Activated CD4-positive, alpha-beta memory T cell treated with anti-CD3 and anti-CD28 coated beads for 36 hours (primary cell): Measurements from ENCODE around the gene CCDC81. TPM values are rescaled to one million over a fixed set of nuclear protein-coding genes. Genes with fewer than 3 reads are reported as not detected.
A peak's percentile ranks its signal among the peaks of the same experiment; 100 is the strongest.

Source experiments
- CTCF ChIA-PET: fragments of 350-600 bp; sonication (Branson Sonifier 250); formaldehyde crosslinking; loops from one replicate; lab custom pipeline; 2021; ENCODE audit warnings: antibody characterized with exemption, inconsistent platforms; lab: Charles Lee
- POLR2A ChIA-PET: fragments of 350-600 bp; sonication (Branson Sonifier 250); formaldehyde crosslinking; loops from one replicate; lab custom pipeline; 2021; ENCODE audit warnings: antibody characterized with exemption; lab: Charles Lee
- DNase-seq: peaks from one replicate; pipeline ENCODE4 v3.0.0-alpha.2; 2020
- H3K27ac Mint-ChIP-seq: one replicate; pipeline ENCODE4 v1.8.0; 2021; ENCODE audit warnings: mixed read lengths
- H3K27me3 Mint-ChIP-seq: one replicate; pipeline ENCODE4 v1.8.0; 2021; ENCODE audit warnings: mixed read lengths
- H3K36me3 Mint-ChIP-seq: one replicate; pipeline ENCODE4 v1.8.0; 2021; ENCODE audit warnings: mixed read lengths
- H3K4me1 Mint-ChIP-seq: one replicate; pipeline ENCODE4 v1.8.0; 2021; ENCODE audit warnings: low read depth, mixed read lengths
- H3K4me3 Mint-ChIP-seq: one replicate; pipeline ENCODE4 v1.8.0; 2021; ENCODE audit warnings: mild to moderate bottlenecking, mixed read lengths
- H3K9me3 Mint-ChIP-seq: one replicate; pipeline ENCODE4 v1.8.0; 2021; ENCODE audit warnings: mixed read lengths
- intact Hi-C: fragments of 100-400 bp; cut with micrococcal nuclease; formaldehyde crosslinking; loops from one replicate; pipeline ENCODE4 v1.15.1; 2023
- total RNA-seq, 2 experiments: library from RNA; stranded (reverse); gene quantifications; one replicate each; pipeline ENCODE4 v1.2.3, GENCODE V29; 2021

CCDC81 gene
- total RNA-seq, 2 experiments from 2014 or later, result 0.83 to 0.90 TPM

- intact Hi-C loops, result no loop called here
- ChIA-PET POLR2A (no interaction called here), CTCF (no interaction called here)
- H3K4me1 Mint-ChIP-seq, result peaks cover 22% of the 10 kb centered on the region
- no peaks in the 10 kb centered on the region for H3K36me3 Mint-ChIP-seq
- DNase-seq, result peak; percentile 28
- no peak overlapping the region for H3K27ac Mint-ChIP-seq
- H3K27me3 Mint-ChIP-seq, result no peaks in the 10 kb centered on the region
- no peaks in the 10 kb centered on the region for H3K9me3 Mint-ChIP-seq
- H3K4me3 Mint-ChIP-seq, result no peak overlapping the region
These were observed 71.7 kb downstream of the CCDC81 start for GRCh38 chr11:86446163-86446923.

GRCh38 chr11:86446924-86447285 lies 72.2 kb downstream of the CCDC81 start:
- no peak for DNase-seq
- no peaks in the 10 kb centered on the region for H3K9me3 Mint-ChIP-seq
- POLR2A ChIA-PET, result no interaction called here
- peaks cover 22% of the 10 kb centered on the region for H3K4me1 Mint-ChIP-seq
- H3K4me3 Mint-ChIP-seq, result no peak overlapping the region
- CTCF ChIA-PET, result interaction anchor here (0.6 kb wide), 1 partner anchor 161 kb away, joined by 3 read pairs; no protein-coding TSS in a partner anchor
- no peaks in the 10 kb centered on the region for H3K36me3 Mint-ChIP-seq
- no peak overlapping the region for H3K27ac Mint-ChIP-seq
- intact Hi-C loops, result no loop called here
- no peaks in the 10 kb centered on the region for H3K27me3 Mint-ChIP-seq

- H3K36me3 Mint-ChIP-seq, result no peaks in the 10 kb centered on the region
- H3K4me1 Mint-ChIP-seq, result peaks cover 15% of the 10 kb centered on the region
- H3K9me3 Mint-ChIP-seq, result no peaks in the 10 kb centered on the region
- peak overlapping the region; percentile 38 for H3K27ac Mint-ChIP-seq
- peak; percentile 55 for DNase-seq
- POLR2A ChIA-PET, result interaction anchor here (0.6 kb wide), 1 partner anchor 17 kb away, joined by 4 read pairs; no protein-coding TSS in a partner anchor
- H3K4me3 Mint-ChIP-seq, result no peak overlapping the region
- intact Hi-C loops, result no loop called here
- CTCF ChIA-PET, result interaction anchor here (1.8 to 2.0 kb wide), 2 partner anchors 369 to 593 kb away, joined by 5 to 7 read pairs; partner anchors contain the start of gene CCDC83
- no peaks in the 10 kb centered on the region for H3K27me3 Mint-ChIP-seq
These were observed 73.2 kb downstream of the CCDC81 start for GRCh38 chr11:86447763-86448480.

GRCh38 chr11:86449993-86450629 lies 75.4 kb downstream of the CCDC81 start:
- DNase-seq, result no peak
- ChIA-PET POLR2A (no interaction called here), CTCF (interaction anchor here (1.6 kb wide), 1 partner anchor 158 kb away, joined by 5 read pairs; no protein-coding TSS in a partner anchor)
- no peak overlapping the region for H3K27ac Mint-ChIP-seq
- H3K9me3 Mint-ChIP-seq, result no peaks in the 10 kb centered on the region
- H3K4me1 Mint-ChIP-seq, result peaks cover 5% of the 10 kb centered on the region
- no peak overlapping the region for H3K4me3 Mint-ChIP-seq
- H3K36me3 Mint-ChIP-seq, result no peaks in the 10 kb centered on the region
- intact Hi-C loops, result loop anchor here (10.0 kb wide), 2 partner anchors 295 to 595 kb away; partner anchors contain the start of gene CCDC83
- H3K27me3 Mint-ChIP-seq, result no peaks in the 10 kb centered on the region

- H3K36me3 Mint-ChIP-seq, result no peaks in the 10 kb centered on the region
- no peaks in the 10 kb centered on the region for H3K9me3 Mint-ChIP-seq
- no peak overlapping the region for H3K27ac Mint-ChIP-seq
- DNase-seq, result no peak
- ChIA-PET POLR2A (no interaction called here), CTCF (interaction anchor here (0.9 to 5.0 kb wide), 4 partner anchors 16 to 363 kb away, joined by 3 to 65 read pairs (median 16); no protein-coding TSS in a partner anchor)
- H3K4me3 Mint-ChIP-seq, result no peak overlapping the region
- peaks cover 7% of the 10 kb centered on the region for H3K4me1 Mint-ChIP-seq
- H3K27me3 Mint-ChIP-seq, result no peaks in the 10 kb centered on the region
- intact Hi-C loops, result loop anchor here (10.0 kb wide), 2 partner anchors 291 to 599 kb away; partner anchors contain the start of gene CCDC83
These were observed 78.8 kb downstream of the CCDC81 start for GRCh38 chr11:86453290-86454030.

- H3K36me3 Mint-ChIP-seq, result no peaks in the 10 kb centered on the region
- no peaks in the 10 kb centered on the region for H3K27me3 Mint-ChIP-seq
- H3K4me3 Mint-ChIP-seq, result no peak overlapping the region
- DNase-seq, result peak; percentile 88
- H3K27ac Mint-ChIP-seq, result no peak overlapping the region
- POLR2A ChIA-PET, result no interaction called here
- CTCF ChIA-PET, result interaction anchor here (0.7 to 5.0 kb wide), 22 partner anchors 12 to 601 kb away, joined by 3 to 65 read pairs (median 4); partner anchors contain the start of gene CCDC83
- intact Hi-C loops, result loop anchor here (1.0 to 10.0 kb wide), 9 partner anchors 46 to 602 kb away; partner anchors contain the start of genes CCDC83 and ME3
- H3K9me3 Mint-ChIP-seq, result no peaks in the 10 kb centered on the region
- H3K4me1 Mint-ChIP-seq, result peaks cover 16% of the 10 kb centered on the region
These were observed 81.6 kb downstream of the CCDC81 start for GRCh38 chr11:86456075-86456939.

- POLR2A ChIA-PET, result interaction anchor here (0.9 kb wide), 1 partner anchor 150 kb away, joined by 3 read pairs; no protein-coding TSS in a partner anchor
- Mint-ChIP-seq H3K9me3 (no peaks in the 10 kb centered on the region), H3K36me3 (no peaks in the 10 kb centered on the region), H3K4me3 (no peak overlapping the region), H3K27ac (no peak overlapping the region), H3K4me1 (peaks cover 16% of the 10 kb centered on the region), H3K27me3 (no peaks in the 10 kb centered on the region)
- intact Hi-C loops, result loop anchor here (5.0 to 10.0 kb wide), 5 partner anchors 44 to 604 kb away; partner anchors contain the start of genes CCDC83 and ME3
- no peak for DNase-seq
- CTCF ChIA-PET, result interaction anchor here (1.0 to 5.0 kb wide), 3 partner anchors 150 to 358 kb away, joined by 3 to 65 read pairs (median 29); no protein-coding TSS in a partner anchor
These were observed 83.8 kb downstream of the CCDC81 start for GRCh38 chr11:86458294-86459001.

GRCh38 chr11:86459002-86459385 lies 84.3 kb downstream of the CCDC81 start:
- POLR2A ChIA-PET, result no interaction called here
- intact Hi-C loops, result loop anchor here (5.0 to 10.0 kb wide), 5 partner anchors 43 to 604 kb away; partner anchors contain the start of genes CCDC83 and ME3
- Mint-ChIP-seq H3K36me3 (no peaks in the 10 kb centered on the region), H3K27me3 (no peaks in the 10 kb centered on the region), H3K9me3 (no peaks in the 10 kb centered on the region), H3K4me3 (no peak overlapping the region), H3K4me1 (peaks cover 16% of the 10 kb centered on the region), H3K27ac (no peak overlapping the region)
- CTCF ChIA-PET, result no interaction called here
- DNase-seq, result no peak

- Mint-ChIP-seq H3K9me3 (no peaks in the 10 kb centered on the region), H3K27ac (no peak overlapping the region), H3K36me3 (no peaks in the 10 kb centered on the region), H3K4me1 (peaks cover 16% of the 10 kb centered on the region), H3K27me3 (no peaks in the 10 kb centered on the region), H3K4me3 (no peak overlapping the region)
- intact Hi-C loops, result loop anchor here (1.0 to 10.0 kb wide), 6 partner anchors 42 to 605 kb away; partner anchors contain the start of genes CCDC83 and ME3
- no peak for DNase-seq
- POLR2A ChIA-PET, result interaction anchor here (1.2 to 1.5 kb wide), 2 partner anchors 133 to 155 kb away, joined by 3 to 5 read pairs; no protein-coding TSS in a partner anchor
- CTCF ChIA-PET, result interaction anchor here (1.5 kb wide), 1 partner anchor 149 kb away, joined by 8 read pairs; no protein-coding TSS in a partner anchor
These were observed 85.2 kb downstream of the CCDC81 start for GRCh38 chr11:86459682-86460460.
